ENCODE data around the gene AKT2.
"Not testable (repeated sequence)": the region's sequence is repeated elsewhere in the genome, so short reads cannot be mapped to it uniquely, and the experiment has no call there.

The AKT2 gene

DNA sequence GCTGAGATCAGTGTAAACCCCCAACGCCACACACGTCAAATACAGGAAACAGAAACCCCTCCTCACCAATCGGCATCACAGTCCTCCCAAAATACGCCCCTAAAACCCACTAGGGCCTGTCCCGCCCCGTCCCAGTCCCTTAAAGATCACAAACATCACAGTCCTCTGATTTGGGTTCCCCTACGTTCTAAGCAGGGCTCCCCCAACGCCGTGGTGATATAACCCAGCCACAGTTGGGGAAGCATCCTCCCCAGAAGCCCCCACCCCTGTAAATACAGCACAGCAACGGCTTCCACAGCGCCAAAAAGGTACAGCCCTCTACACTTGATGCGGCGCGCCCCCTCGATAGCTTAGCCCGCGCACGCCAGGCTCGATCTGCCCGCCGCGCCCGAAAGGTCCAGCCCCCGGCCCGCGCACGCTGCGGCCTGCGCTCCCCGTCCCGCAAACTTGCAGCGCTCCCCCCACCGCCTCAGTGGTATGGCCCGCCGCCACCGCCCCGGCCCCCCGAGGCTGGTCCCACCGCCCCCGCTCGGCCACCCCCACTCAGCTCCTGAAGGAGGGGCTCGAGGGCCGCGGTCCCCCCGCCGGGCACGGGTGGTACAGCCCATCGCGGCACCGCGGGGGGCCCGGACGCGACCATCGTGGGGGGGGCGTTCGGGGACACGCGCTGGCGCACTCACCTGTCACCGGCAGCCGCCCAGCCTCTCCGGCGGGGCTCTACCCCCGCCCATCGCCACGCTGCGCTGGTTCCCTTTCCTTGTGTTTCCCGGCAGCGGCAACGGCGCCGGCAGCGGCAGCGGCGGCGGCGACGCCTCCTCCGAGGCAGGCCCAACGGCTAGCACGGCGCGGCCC, at the start of gene AKT2:
AKT2 (minus strand) TSS at position 845 of the 852 bp plus-strand sequence. CDS start 20,078 bp downstream, outside the sequence.
- H3K36me3 ChIP-seq, result peaks cover 8% of the 10 kb centered on the region
- H3K9me3 ChIP-seq, result no peaks in the 10 kb centered on the region
- H3K4me1 ChIP-seq (ENCODE audit: control insufficient read depth in 1 of 2, insufficient read depth in 1 of 2, low read depth in 1 of 2, low read length in 1 of 2), result peaks cover 17 to 20% of the 10 kb centered on the region in 2 experiments
- no peaks in the 10 kb centered on the region for H3K27me3 ChIP-seq
- H3K27ac ChIP-seq, result peak within 1 kb of the TSS; percentile 96
- TF ChIP-seq, protein P1, sequence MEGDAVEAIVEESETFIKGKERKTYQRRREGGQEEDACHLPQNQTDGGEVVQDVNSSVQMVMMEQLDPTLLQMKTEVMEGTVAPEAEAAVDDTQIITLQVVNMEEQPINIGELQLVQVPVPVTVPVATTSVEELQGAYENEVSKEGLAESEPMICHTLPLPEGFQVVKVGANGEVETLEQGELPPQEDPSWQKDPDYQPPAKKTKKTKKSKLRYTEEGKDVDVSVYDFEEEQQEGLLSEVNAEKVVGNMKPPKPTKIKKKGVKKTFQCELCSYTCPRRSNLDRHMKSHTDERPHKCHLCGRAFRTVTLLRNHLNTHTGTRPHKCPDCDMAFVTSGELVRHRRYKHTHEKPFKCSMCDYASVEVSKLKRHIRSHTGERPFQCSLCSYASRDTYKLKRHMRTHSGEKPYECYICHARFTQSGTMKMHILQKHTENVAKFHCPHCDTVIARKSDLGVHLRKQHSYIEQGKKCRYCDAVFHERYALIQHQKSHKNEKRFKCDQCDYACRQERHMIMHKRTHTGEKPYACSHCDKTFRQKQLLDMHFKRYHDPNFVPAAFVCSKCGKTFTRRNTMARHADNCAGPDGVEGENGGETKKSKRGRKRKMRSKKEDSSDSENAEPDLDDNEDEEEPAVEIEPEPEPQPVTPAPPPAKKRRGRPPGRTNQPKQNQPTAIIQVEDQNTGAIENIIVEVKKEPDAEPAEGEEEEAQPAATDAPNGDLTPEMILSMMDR (IDR thresholded peaks at IDR 0.05), result peak; percentile 34
- H3K4me3 ChIP-seq (ENCODE audit: low read depth in 1 of 2, low read length in 1 of 2), result peak within 1 kb of the TSS; percentile 77 to 93

DNA sequence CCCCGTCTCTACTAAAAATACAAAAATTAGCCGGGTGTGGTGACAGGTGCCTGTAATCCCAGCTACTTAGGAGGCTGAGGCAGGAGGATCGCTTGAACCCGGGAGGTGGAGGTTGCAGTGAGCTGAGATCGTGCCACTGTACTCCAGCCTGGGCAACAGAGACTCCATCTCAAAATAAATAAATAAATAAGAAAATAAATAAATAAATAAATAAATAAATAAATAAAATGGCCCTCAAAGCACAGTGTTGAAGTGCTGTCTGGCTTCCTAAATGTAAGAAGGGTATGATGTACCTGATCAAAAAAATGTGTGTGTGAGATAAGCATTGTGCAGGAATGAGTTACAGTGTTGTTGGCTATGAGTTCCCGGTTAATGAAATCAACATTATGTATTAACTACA, 47.9 kb upstream of the AKT2 start:
- peaks cover 79% of the 10 kb centered on the region for H3K36me3 ChIP-seq
- not testable (repeated sequence) for H3K9me3 ChIP-seq; H3K27me3 ChIP-seq; H3K27ac ChIP-seq; H3K4me3 ChIP-seq (ENCODE audit: low read depth in 1 of 2, low read length in 1 of 2); H3K4me1 ChIP-seq (ENCODE audit: control insufficient read depth in 1 of 2, insufficient read depth in 1 of 2, low read depth in 1 of 2, low read length in 1 of 2)

DNA sequence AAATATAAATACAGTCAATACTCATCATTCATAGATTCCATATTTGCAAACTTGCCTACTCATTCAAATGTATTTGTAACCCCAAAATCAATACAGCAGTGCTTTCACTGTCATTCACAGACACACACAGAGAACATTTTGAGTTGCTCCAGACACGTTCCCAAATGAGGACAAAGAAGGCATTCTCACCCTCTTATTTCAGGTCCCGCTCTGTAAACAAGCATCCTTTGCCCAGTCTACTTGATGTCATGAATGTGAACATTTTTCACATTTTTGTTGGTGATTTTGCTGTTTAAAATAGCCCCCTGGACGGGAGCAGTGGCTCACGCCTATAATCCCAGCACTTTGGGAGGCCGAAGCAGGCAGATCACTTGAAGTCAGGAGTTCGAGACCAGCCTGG, 47.5 kb upstream of the AKT2 start:
- Histone ChIP-seq H3K4me3 (ENCODE audit: low read depth in 1 of 2, low read length in 1 of 2) (no peak overlapping the region), H3K9me3 (no peaks in the 10 kb centered on the region), H3K27ac (no peak overlapping the region), H3K36me3 (peaks cover 83% of the 10 kb centered on the region), H3K27me3 (no peaks in the 10 kb centered on the region), H3K4me1 (ENCODE audit: control insufficient read depth in 1 of 2, insufficient read depth in 1 of 2, low read depth in 1 of 2, low read length in 1 of 2) (no peaks in the 10 kb centered on the region)
- TF ChIP-seq, protein P1 (IDR thresholded peaks at IDR 0.05), result no peak

DNA sequence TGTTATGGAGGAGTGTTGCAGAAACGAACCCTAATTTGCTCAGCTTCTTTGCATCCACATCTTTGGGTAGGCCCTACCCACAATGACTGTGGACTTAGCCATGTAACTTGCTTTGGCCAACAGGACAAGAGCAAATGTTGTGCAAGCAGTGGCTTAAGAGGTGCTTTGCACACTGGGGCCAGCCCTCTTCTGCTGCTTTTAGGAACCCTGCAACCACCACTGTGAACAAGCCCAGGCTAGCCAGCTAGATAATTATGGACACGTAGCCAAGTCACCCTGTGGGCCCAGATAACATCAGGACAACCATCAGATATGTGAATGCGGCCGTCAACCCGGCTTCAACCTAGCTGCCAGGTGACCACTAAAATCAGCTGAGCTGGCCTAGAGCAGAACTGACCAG, 45.9 kb upstream of the AKT2 start:
- H3K36me3 ChIP-seq, result peaks cover 88% of the 10 kb centered on the region

DNA sequence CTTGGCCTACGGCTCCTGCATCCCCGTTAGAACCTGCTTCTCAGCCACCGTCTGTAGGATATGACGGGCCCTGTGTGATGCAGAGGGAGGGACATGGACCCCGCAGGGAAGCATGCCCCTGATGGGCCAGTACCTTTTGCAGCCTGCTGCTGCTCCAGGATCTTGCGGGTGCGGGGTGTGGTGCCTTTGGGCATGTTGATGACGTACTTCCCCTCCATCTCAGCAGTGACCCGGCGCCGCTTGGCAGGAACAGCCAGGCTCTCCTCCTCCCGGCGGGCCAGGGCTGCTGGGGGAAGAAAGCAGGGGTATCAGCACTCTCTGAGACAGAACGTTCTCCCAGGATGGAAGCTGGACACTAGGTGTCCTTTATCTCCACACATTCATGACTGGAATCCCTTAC, 41.1 kb upstream of the AKT2 start:
- TF ChIP-seq, protein P1 (IDR thresholded peaks at IDR 0.05), result no peak
- Histone ChIP-seq H3K27ac (no peak overlapping the region), H3K36me3 (peaks cover 88% of the 10 kb centered on the region), H3K27me3 (no peaks in the 10 kb centered on the region), H3K4me3 (ENCODE audit: low read depth in 1 of 2, low read length in 1 of 2) (no peak overlapping the region), H3K4me1 (ENCODE audit: control insufficient read depth in 1 of 2, insufficient read depth in 1 of 2, low read depth in 1 of 2, low read length in 1 of 2) (no peaks in the 10 kb centered on the region), H3K9me3 (no peaks in the 10 kb centered on the region)

More for the DNA sequence above, 45.9 kb upstream of the AKT2 start:
- Histone ChIP-seq H3K27me3 (no peaks in the 10 kb centered on the region), H3K4me1 (ENCODE audit: control insufficient read depth in 1 of 2, insufficient read depth in 1 of 2, low read depth in 1 of 2, low read length in 1 of 2) (no peaks in the 10 kb centered on the region), H3K9me3 (no peaks in the 10 kb centered on the region), H3K27ac (no peak overlapping the region), H3K4me3 (ENCODE audit: low read depth in 1 of 2, low read length in 1 of 2) (no peak overlapping the region)
- TF ChIP-seq, protein P1 (IDR thresholded peaks at IDR 0.05), result no peak

DNA sequence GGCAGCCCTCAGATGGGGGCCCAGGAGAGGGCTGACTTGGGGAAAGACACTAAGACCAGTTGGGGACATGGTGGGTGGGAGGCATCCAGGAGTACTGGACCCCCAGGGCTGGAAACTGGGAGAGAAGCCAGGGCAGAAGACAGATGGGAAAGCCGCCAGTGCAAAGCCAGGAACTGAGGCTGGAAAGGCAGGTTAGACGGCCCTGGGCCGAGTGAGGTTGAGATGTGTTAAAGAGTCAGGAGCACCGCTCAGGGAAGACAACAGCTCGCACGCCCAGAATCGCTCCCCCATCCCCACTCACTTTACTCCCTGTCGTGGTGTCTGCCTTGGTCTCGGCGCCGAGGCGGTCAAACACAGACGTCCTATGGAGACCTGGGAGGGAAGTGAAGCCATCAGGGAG, 38.6 kb upstream of the AKT2 start:
- Histone ChIP-seq H3K4me1 (ENCODE audit: control insufficient read depth in 1 of 2, insufficient read depth in 1 of 2, low read depth in 1 of 2, low read length in 1 of 2) (no peaks in the 10 kb centered on the region), H3K4me3 (ENCODE audit: low read depth in 1 of 2, low read length in 1 of 2) (no peak overlapping the region), H3K27me3 (no peaks in the 10 kb centered on the region), H3K36me3 (peaks cover 90% of the 10 kb centered on the region), H3K9me3 (no peaks in the 10 kb centered on the region), H3K27ac (no peak overlapping the region)
- TF ChIP-seq, protein P1 (IDR thresholded peaks at IDR 0.05), result no peak

All from neutrophil (primary cell).